ENCODE data around the gene FAM229B. TPM values are rescaled to one million over a fixed set of nuclear protein-coding genes. Genes with fewer than 3 reads are reported as not detected.
"Not testable (repeated sequence)": the region's sequence is repeated elsewhere in the genome, so short reads cannot be mapped to it uniquely, and the experiment has no call there.

The FAM229B gene
- 0.91 and 0.97 TPM in 2 replicates for total RNA-seq

- H3K9me3 Mint-ChIP-seq = no peaks in the 10 kb centered on the region
- intact Hi-C loops (cut with micrococcal nuclease) = loop anchor here (1.0 to 5.0 kb wide), 4 partner anchors 67 to 605 kb away; partner anchors contain the start of genes FYN and REV3L
- H3K27ac Mint-ChIP-seq = no peak within 1 kb of the TSS
- no peak within 1 kb of the TSS for H3K4me3 Mint-ChIP-seq
- peak; percentile 96 for DNase-seq
- peaks cover 7% of the 10 kb centered on the region for H3K4me1 Mint-ChIP-seq
- peaks cover 35% of the 10 kb centered on the region for H3K27me3 Mint-ChIP-seq
- H3K36me3 Mint-ChIP-seq (ENCODE audit: low read depth) = peaks cover 7% of the 10 kb centered on the region
These were observed at the start of gene FAM229B, which contains the start of gene TUBE1 for GRCh38 chr6:112087136-112087911. TSS of gene FAM229B (plus strand) at chr6:112087591. CDS start at chr6:112099284, 11,693 bp downstream. TSS of gene TUBE1 (minus strand) at chr6:112087482. CDS start at chr6:112087434, 48 bp downstream.

GRCh38 chr6:112037783-112038216 lies 49.6 kb upstream of the FAM229B start:
- Mint-ChIP-seq H3K27me3 (no peaks in the 10 kb centered on the region), H3K9me3 (no peaks in the 10 kb centered on the region)

DNA sequence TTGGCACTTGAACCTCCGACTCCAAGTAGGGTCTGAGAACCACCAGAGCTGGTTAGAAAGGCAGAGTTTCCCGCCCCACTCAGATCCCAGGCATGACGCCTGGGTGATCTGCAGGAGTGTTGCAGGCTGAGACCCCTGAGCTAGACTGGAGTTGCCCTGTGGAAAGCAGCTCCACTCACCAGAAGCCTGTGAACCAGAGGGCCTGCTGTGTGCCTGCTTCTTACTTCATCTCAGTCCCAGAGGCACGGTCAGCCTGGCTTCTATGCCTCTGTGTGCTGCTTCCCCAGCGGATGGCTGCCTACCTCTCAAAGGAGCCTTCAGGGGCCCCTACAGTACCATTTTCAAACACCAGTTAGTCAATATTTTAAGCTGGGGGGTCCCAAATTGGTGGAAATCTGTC lies 49.1 kb upstream of the FAM229B start:
- no peaks in the 10 kb centered on the region for H3K9me3 Mint-ChIP-seq
- H3K4me1 Mint-ChIP-seq = peaks cover 48% of the 10 kb centered on the region
- no peak overlapping the region for H3K27ac Mint-ChIP-seq

More at GRCh38 chr6:112037783-112038216, 49.6 kb upstream of the FAM229B start:
- Mint-ChIP-seq H3K4me3 (no peak overlapping the region), H3K36me3 (ENCODE audit: low read depth) (no peaks in the 10 kb centered on the region), H3K27ac (peak overlapping the region; percentile 9), H3K4me1 (peaks cover 48% of the 10 kb centered on the region)
- no peak for DNase-seq
- intact Hi-C loops (cut with micrococcal nuclease) = no loop called here

DNA sequence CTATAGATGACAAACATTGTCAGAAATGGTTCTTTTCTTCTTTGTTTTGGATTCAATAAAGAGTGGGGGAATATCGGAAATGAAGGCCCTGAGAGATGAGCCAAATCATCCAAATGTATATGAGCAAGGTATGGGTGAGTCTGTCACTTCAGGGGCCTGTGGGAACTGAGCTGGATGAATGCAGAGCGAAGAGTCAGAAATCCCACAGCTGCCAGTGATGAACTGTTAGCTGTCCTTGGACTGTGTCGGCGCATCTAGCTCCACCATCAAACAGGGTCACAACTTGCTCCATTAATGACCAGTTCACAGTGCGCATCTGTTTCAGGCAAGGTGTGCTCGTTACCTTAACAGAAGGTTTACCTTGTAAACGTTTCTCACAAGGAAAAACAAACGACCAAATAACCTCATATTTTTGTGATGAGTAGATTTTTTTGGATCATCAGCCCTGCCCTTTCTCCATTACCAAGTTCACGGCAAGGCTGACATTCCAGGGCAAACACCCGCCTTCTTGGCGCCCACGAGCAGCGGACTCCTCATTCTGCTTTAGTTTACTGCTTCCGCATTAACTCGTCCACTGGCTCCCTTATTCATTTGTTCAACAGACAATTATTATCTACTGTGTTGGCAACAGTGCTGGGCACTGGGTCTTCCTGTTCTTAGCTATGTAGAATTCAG lies 48.5 kb upstream of the FAM229B start:
- Mint-ChIP-seq H3K27me3 (no peaks in the 10 kb centered on the region), H3K27ac (no peak overlapping the region), H3K4me3 (no peak overlapping the region), H3K36me3 (ENCODE audit: low read depth) (no peaks in the 10 kb centered on the region), H3K4me1 (peaks cover 45% of the 10 kb centered on the region), H3K9me3 (no peaks in the 10 kb centered on the region)
- intact Hi-C loops (cut with micrococcal nuclease) = no loop called here
- DNase-seq = no peak

More for the DNA sequence above, 49.1 kb upstream of the FAM229B start:
- Mint-ChIP-seq H3K27me3 (no peaks in the 10 kb centered on the region), H3K4me3 (no peak overlapping the region), H3K36me3 (ENCODE audit: low read depth) (no peaks in the 10 kb centered on the region)
- intact Hi-C loops (cut with micrococcal nuclease) = no loop called here
- no peak for DNase-seq

- H3K27me3 Mint-ChIP-seq = no peaks in the 10 kb centered on the region
- no peak overlapping the region for H3K4me3 Mint-ChIP-seq
- no peaks in the 10 kb centered on the region for H3K9me3 Mint-ChIP-seq
- H3K4me1 Mint-ChIP-seq = peaks cover 44% of the 10 kb centered on the region
- H3K27ac Mint-ChIP-seq = no peak overlapping the region
- no peak for DNase-seq
- H3K36me3 Mint-ChIP-seq (ENCODE audit: low read depth) = no peaks in the 10 kb centered on the region
- intact Hi-C loops (cut with micrococcal nuclease) = no loop called here
These were observed 48.0 kb upstream of the FAM229B start for GRCh38 chr6:112039431-112039770.

DNA sequence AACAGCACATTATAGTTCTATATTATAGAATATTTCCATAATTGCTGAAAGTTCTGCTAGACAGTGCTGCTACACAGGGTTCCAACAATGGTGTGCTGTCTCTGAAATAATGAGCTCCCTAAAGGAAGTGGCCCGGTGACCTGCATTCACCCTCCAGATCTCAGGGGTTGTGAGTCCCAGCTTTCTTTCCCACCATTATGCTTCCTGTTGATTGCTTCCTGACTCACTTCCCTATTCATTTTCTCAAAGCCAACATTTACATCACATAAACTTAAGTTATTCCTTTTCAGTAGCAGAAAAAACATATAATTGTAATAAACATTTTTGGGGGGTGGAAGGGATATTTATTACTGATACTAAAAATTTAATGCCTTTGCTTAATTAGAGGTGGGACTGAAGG lies 46.4 kb upstream of the FAM229B start:
- intact Hi-C loops (cut with micrococcal nuclease) = no loop called here
- no peaks in the 10 kb centered on the region for H3K9me3 Mint-ChIP-seq
- H3K4me3 Mint-ChIP-seq = no peak overlapping the region
- no peak overlapping the region for H3K27ac Mint-ChIP-seq
- H3K36me3 Mint-ChIP-seq (ENCODE audit: low read depth) = no peaks in the 10 kb centered on the region
- DNase-seq = no peak
- no peaks in the 10 kb centered on the region for H3K27me3 Mint-ChIP-seq
- peaks cover 34% of the 10 kb centered on the region for H3K4me1 Mint-ChIP-seq

- peak overlapping the region; percentile 96 for H3K27ac Mint-ChIP-seq
- DNase-seq = no peak
- H3K4me3 Mint-ChIP-seq = peak overlapping the region; percentile 93
- intact Hi-C loops (cut with micrococcal nuclease) = no loop called here
- H3K27me3 Mint-ChIP-seq = no peaks in the 10 kb centered on the region
- no peaks in the 10 kb centered on the region for H3K36me3 Mint-ChIP-seq (ENCODE audit: low read depth)
- peaks cover 30% of the 10 kb centered on the region for H3K4me1 Mint-ChIP-seq
- H3K9me3 Mint-ChIP-seq = no peaks in the 10 kb centered on the region
These were observed 45.9 kb upstream of the FAM229B start for GRCh38 chr6:112041535-112041934.

- peak overlapping the region; percentile 93 for H3K4me3 Mint-ChIP-seq
- no peaks in the 10 kb centered on the region for H3K9me3 Mint-ChIP-seq
- peak overlapping the region; percentile 96 for H3K27ac Mint-ChIP-seq
- peaks cover 24% of the 10 kb centered on the region for H3K4me1 Mint-ChIP-seq
- no peaks in the 10 kb centered on the region for H3K36me3 Mint-ChIP-seq (ENCODE audit: low read depth)
- DNase-seq = peak; percentile 97
- no peaks in the 10 kb centered on the region for H3K27me3 Mint-ChIP-seq
- intact Hi-C loops (cut with micrococcal nuclease) = loop anchor here (1.0 kb wide), 13 partner anchors 15 to 784 kb away; partner anchors contain the start of gene FYN
These were observed 44.1 kb upstream of the FAM229B start for GRCh38 chr6:112043032-112044007.

DNA sequence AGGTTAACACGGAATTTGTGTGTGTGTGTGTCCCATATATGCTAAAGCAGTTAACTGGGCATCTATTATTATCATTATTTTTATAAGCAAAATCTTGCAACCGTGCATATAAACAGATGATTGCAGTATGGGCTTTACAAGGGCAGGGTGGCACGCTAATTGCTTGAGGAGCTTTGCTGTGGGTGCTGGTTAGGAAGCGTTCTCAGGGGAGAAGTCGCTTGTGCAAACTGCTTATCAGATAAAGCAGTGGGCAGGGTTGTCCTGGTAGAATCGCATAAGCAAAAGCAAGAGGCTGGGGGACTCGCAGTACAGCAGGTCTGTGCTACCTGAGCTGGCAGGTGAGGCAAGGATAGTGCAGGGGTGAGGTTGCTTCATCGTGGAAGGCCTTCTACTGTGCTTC lies 43.2 kb upstream of the FAM229B start:
- intact Hi-C loops (cut with micrococcal nuclease) = no loop called here
- no peak overlapping the region for H3K27ac Mint-ChIP-seq

DNA sequence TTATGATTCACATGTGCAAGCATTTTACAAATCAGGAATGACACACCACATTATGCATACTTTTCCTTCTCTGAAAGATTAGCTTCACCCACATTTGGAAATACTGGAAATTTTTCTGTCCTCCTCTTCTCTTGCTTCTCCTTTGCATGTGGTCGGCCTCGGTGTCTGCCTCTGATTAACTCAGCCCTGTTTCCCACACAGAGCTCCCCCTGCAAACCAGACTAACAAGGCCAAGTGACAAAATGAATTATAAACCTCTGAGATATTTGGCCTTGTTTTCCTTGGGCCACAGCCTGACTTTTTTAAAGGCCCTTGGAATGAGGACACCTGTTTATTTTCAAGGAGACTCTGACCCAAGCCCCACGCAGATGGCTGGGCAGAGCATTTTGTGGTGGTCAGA lies 42.5 kb upstream of the FAM229B start:
- H3K36me3 Mint-ChIP-seq (ENCODE audit: low read depth) = no peaks in the 10 kb centered on the region
- H3K9me3 Mint-ChIP-seq = no peaks in the 10 kb centered on the region
- no peak overlapping the region for H3K4me3 Mint-ChIP-seq
- intact Hi-C loops (cut with micrococcal nuclease) = no loop called here
- H3K27ac Mint-ChIP-seq = no peak overlapping the region
- H3K27me3 Mint-ChIP-seq = no peaks in the 10 kb centered on the region
- no peak for DNase-seq
- H3K4me1 Mint-ChIP-seq = peaks cover 26% of the 10 kb centered on the region

More for the DNA sequence above, 43.2 kb upstream of the FAM229B start:
- DNase-seq = no peak
- no peaks in the 10 kb centered on the region for H3K9me3 Mint-ChIP-seq
- no peaks in the 10 kb centered on the region for H3K27me3 Mint-ChIP-seq
- H3K4me1 Mint-ChIP-seq = peaks cover 26% of the 10 kb centered on the region
- no peaks in the 10 kb centered on the region for H3K36me3 Mint-ChIP-seq (ENCODE audit: low read depth)
- H3K4me3 Mint-ChIP-seq = peak overlapping the region; percentile 93

GRCh38 chr6:112047523-112047922 lies 39.9 kb upstream of the FAM229B start:
- H3K4me3 Mint-ChIP-seq; H3K27me3 Mint-ChIP-seq; intact Hi-C loops (cut with micrococcal nuclease); H3K36me3 Mint-ChIP-seq (ENCODE audit: low read depth); DNase-seq; H3K9me3 Mint-ChIP-seq; H3K27ac Mint-ChIP-seq: not testable (repeated sequence)
- H3K4me1 Mint-ChIP-seq = peaks cover 17% of the 10 kb centered on the region

DNA sequence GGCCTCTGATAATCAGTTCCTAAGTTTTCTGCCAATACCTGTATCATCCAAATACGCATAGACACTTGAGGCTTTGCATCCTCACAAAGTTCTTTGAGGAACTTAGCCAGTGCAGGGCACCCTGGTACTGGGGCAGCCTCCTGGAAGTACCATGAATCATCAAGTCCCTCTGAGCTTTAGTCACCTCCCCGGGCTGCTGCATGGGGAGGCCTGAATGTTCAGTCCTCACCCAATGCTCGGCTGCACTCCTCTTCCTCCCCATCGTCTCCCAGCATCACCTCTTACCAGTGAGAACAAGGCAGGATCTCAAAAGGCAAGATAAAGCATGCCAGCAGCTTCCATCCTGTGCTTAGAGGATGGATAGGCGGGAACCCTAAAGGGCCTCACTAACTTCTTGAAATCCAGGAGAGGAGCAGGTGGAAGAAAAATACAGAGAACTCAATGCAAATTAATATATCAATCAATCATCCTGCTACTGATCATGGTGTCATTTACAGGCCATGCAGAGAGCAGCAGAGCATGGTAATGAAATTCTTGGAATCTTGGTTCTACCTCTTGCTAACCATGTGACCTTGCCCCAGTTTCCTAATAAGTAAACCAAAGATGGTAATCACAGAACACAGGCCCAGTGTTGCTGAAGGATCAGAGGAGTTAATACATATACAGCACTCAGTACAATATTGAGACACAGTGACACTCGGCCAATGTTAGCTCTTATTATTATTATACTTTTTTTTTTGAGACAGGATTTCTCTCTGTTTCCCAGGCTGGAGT lies 38.2 kb upstream of the FAM229B start:
- no peaks in the 10 kb centered on the region for H3K36me3 Mint-ChIP-seq (ENCODE audit: low read depth)
- no peaks in the 10 kb centered on the region for H3K27me3 Mint-ChIP-seq
- no peaks in the 10 kb centered on the region for H3K9me3 Mint-ChIP-seq
- no peak overlapping the region for H3K27ac Mint-ChIP-seq
- no peak overlapping the region for H3K4me3 Mint-ChIP-seq
- H3K4me1 Mint-ChIP-seq = peaks cover 11% of the 10 kb centered on the region
- intact Hi-C loops (cut with micrococcal nuclease) = no loop called here
- no peak for DNase-seq

DNA sequence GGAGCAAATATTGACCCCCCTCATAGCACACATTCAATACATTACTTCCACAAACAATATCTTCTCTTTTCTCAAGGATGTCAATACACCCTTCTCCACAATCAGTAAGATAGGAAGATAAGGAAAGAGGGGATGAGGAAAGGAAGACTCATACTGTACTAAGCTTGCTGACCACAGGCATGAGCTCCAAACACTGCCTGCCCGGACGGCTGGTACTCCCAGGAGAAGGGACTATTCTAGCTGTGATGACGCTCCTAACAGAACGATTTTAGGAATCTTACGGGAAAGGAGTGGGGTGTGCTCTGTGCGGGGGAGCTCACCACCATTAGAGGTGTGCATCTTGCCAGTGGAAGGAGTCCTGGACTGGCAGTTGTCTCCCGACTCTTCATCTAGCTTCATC lies 37.4 kb upstream of the FAM229B start:
- H3K27ac Mint-ChIP-seq = no peak overlapping the region

More for the DNA sequence above, 37.4 kb upstream of the FAM229B start:
- no peak for DNase-seq
- Mint-ChIP-seq H3K4me1 (peaks cover 10% of the 10 kb centered on the region), H3K27me3 (peaks cover 2% of the 10 kb centered on the region), H3K36me3 (ENCODE audit: low read depth) (no peaks in the 10 kb centered on the region), H3K4me3 (no peak overlapping the region), H3K9me3 (no peaks in the 10 kb centered on the region)
- intact Hi-C loops (cut with micrococcal nuclease) = no loop called here
